Measurements from ENCODE around the gene RANGRF.

DNA sequence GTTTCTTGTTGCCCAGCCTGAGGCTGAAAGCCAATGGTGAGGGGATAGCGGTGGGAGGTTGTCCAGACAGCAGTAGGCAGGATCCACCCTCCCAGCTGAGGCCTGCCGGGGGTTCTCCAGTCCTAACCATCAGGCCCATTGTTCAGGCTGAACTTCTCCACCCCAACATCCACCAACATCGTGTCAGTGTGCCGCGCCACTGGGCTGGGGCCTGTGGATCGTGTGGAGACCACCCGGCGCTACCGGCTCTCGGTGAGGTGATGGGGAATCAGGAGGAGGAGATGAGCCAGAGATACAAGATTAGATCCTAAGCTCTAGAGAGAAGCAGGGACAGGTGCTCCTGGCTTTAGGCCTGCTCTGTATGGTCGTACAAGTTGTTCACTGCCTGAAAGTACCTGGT is 33.6 kb upstream of the RANGRF start:
- TF ChIP-seq POLR2A (IDR thresholded peaks at IDR 0.05) = no peak
- TF ChIP-seq, protein P1, sequence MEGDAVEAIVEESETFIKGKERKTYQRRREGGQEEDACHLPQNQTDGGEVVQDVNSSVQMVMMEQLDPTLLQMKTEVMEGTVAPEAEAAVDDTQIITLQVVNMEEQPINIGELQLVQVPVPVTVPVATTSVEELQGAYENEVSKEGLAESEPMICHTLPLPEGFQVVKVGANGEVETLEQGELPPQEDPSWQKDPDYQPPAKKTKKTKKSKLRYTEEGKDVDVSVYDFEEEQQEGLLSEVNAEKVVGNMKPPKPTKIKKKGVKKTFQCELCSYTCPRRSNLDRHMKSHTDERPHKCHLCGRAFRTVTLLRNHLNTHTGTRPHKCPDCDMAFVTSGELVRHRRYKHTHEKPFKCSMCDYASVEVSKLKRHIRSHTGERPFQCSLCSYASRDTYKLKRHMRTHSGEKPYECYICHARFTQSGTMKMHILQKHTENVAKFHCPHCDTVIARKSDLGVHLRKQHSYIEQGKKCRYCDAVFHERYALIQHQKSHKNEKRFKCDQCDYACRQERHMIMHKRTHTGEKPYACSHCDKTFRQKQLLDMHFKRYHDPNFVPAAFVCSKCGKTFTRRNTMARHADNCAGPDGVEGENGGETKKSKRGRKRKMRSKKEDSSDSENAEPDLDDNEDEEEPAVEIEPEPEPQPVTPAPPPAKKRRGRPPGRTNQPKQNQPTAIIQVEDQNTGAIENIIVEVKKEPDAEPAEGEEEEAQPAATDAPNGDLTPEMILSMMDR (IDR thresholded peaks at IDR 0.05) = no peak

Measured in lower leg skin (tissue), 3 donors.